ENCODE results near the gene SLC49A4. TPM values are rescaled to one million over a fixed set of nuclear protein-coding genes. Genes with fewer than 3 reads are reported as not detected.

Gene SLC49A4
- polyA plus RNA-seq, 2 of the 4 experiments (the other 2 are of a cell fraction), result 11.1 to 16.2 TPM

DNA sequence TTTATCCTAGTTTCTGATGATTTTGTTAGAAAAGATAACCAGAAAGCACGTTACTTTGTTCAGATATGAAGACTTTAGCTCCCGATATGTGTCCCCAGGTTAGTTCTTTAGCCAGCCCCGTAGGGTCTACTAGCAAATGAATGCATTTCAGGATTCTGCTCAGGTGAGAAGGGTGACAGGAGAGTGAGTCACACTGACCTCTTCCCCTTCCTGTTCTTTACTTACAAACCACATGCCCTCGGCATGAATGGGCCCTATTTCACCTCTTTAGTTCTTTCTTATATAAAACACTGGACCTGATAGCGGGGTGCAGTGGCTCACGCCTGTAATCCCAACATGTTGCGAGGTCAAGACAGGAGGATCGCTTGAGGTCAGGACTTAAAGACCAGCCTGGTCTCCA is 98.4 kb downstream of the SLC49A4 start:
- CTCF ChIA-PET, result no interaction called here
- WGBS (ENCODE audit: missing lambda C conversion rate), result 77% methylated on average over 8 of the region's 8 CpGs
- H3K4me2 ChIP-seq, result no peak overlapping the region
- H3K4me3 ChIP-seq, result no peak overlapping the region
- H3K9me3 ChIP-seq, result no peaks in the 10 kb centered on the region
- H3K27ac ChIP-seq, result no peak overlapping the region
- no peaks in the 10 kb centered on the region for H3K4me1 ChIP-seq
- ATAC-seq, result no peak
- FAIRE-seq, result no peak
- POLR2A ChIA-PET, result no interaction called here
- no peak for DNase-seq (ENCODE audit: low read depth in 1 of 2, low spot score in 1 of 2)
- TF ChIP-seq FOSB (CRISPR knock-in tag; IDR thresholded peaks at IDR 0.05), result no peak
- TF ChIP-seq, protein P1, sequence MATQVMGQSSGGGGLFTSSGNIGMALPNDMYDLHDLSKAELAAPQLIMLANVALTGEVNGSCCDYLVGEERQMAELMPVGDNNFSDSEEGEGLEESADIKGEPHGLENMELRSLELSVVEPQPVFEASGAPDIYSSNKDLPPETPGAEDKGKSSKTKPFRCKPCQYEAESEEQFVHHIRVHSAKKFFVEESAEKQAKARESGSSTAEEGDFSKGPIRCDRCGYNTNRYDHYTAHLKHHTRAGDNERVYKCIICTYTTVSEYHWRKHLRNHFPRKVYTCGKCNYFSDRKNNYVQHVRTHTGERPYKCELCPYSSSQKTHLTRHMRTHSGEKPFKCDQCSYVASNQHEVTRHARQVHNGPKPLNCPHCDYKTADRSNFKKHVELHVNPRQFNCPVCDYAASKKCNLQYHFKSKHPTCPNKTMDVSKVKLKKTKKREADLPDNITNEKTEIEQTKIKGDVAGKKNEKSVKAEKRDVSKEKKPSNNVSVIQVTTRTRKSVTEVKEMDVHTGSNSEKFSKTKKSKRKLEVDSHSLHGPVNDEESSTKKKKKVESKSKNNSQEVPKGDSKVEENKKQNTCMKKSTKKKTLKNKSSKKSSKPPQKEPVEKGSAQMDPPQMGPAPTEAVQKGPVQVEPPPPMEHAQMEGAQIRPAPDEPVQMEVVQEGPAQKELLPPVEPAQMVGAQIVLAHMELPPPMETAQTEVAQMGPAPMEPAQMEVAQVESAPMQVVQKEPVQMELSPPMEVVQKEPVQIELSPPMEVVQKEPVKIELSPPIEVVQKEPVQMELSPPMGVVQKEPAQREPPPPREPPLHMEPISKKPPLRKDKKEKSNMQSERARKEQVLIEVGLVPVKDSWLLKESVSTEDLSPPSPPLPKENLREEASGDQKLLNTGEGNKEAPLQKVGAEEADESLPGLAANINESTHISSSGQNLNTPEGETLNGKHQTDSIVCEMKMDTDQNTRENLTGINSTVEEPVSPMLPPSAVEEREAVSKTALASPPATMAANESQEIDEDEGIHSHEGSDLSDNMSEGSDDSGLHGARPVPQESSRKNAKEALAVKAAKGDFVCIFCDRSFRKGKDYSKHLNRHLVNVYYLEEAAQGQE (IDR thresholded peaks at IDR 0.05), result no peak
- no peak for TF ChIP-seq SREBF2 (IDR thresholded peaks at IDR 0.05)
- no peak for TF ChIP-seq MAZ (IDR thresholded peaks at IDR 0.05; ENCODE audit: borderline replicate concordance, low read depth, low read length)
- TF ChIP-seq RARB (CRISPR knock-in tag; IDR thresholded peaks at IDR 0.05), result no peak
- TF ChIP-seq, protein P2, sequence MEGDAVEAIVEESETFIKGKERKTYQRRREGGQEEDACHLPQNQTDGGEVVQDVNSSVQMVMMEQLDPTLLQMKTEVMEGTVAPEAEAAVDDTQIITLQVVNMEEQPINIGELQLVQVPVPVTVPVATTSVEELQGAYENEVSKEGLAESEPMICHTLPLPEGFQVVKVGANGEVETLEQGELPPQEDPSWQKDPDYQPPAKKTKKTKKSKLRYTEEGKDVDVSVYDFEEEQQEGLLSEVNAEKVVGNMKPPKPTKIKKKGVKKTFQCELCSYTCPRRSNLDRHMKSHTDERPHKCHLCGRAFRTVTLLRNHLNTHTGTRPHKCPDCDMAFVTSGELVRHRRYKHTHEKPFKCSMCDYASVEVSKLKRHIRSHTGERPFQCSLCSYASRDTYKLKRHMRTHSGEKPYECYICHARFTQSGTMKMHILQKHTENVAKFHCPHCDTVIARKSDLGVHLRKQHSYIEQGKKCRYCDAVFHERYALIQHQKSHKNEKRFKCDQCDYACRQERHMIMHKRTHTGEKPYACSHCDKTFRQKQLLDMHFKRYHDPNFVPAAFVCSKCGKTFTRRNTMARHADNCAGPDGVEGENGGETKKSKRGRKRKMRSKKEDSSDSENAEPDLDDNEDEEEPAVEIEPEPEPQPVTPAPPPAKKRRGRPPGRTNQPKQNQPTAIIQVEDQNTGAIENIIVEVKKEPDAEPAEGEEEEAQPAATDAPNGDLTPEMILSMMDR (IDR thresholded peaks at IDR 0.05), result no peak

DNA sequence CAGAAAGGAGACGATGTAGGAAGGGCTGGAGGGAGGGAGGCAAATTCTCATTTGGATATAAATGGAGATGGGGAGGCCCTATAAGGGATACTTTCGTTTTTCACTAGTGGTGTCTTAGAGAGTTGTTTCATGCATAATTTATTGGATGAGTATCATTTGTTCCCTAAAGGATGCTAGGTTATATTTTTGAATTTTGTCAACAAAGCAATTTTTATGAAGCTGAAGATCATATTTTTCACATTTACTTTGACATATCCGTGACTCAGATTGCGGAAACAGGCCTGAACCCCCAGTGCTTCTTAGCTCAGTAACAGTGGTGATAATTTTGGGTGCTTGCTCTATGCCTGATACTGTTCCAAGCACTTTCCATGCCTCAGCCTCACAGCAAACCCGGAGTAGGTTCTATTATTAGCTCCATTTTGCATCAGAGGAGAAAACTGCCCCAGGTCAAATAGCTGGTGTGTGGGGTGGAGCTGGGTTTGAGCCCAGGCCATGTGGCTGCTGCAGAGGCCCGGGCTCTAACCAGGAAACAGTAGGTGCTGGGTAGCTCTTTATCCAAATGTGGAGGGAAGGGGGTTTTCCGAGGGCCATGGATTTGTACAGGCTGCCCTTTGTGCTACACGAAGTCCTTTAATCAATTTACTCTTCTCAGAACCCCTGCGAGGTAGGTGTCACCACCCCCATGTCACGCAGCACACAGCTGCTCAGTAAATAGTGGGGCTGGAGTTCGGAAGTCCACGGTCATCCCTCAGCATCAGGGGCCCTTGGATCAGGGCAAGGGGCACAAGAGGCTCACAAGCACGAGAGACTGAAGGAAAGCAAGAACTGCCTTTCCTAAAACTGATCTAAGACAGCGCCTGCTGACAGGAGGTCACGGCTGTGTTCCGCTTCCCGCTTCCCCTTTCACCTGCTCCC is 99.1 kb downstream of the SLC49A4 start:
- POLR2A ChIA-PET, result no interaction called here

DNA sequence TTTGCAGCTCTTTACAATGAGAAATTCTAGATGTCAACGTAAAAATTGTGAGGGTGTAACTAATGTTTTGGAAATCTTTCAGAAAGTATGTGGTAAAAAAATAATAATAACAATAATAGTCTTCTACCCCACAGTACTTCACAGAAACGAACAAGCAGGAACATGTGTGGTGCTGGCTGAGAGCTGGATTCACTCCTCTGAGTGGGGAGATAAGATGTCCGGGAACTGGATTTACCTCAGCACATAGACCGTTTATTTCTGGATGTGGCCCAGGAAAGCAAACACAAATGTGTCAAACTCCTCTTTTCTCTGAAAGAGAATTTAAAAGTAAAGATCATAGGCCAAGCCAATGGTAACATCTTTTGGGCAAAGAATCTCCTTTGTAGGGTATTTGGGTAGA is 103.4 kb downstream of the SLC49A4 start:
- peaks cover 5% of the 10 kb centered on the region; the same call in 1 of the 3 replicates for H3K4me1 ChIP-seq
- POLR2A ChIA-PET, result no interaction called here
- no peak overlapping the region for H3K4me2 ChIP-seq
- ATAC-seq, result no peak
- no peak for TF ChIP-seq NFE2L2 (conservative IDR thresholded peaks at IDR 0.05; ENCODE audit: low read length)
- TF ChIP-seq TP53 (CRISPR knock-in tag; IDR thresholded peaks at IDR 0.05), result no peak
- no peak for TF ChIP-seq HEYL (CRISPR knock-in tag; IDR thresholded peaks at IDR 0.05)
- no peak for DNase-seq (ENCODE audit: low read depth in 1 of 2, low spot score in 1 of 2)
- 47% methylated on average over 4 of the region's 4 CpGs for WGBS (ENCODE audit: missing lambda C conversion rate)
- no peaks in the 10 kb centered on the region for H3K9me3 ChIP-seq
- H3K4me3 ChIP-seq, result no peak overlapping the region
- no peak overlapping the region for H3K27ac ChIP-seq
- no peak for FAIRE-seq
- CTCF ChIA-PET, result interaction anchor here (0.8 to 1.1 kb wide), 3 partner anchors 12 to 45 kb away, joined by 3 to 4 read pairs (median 4); no protein-coding TSS in a partner anchor

More for the DNA sequence above, 99.1 kb downstream of the SLC49A4 start:
- FAIRE-seq (no peak), DNase-seq (ENCODE audit: low read depth in 1 of 2, low spot score in 1 of 2) (no peak), ATAC-seq (peak in 1 of 2 experiments; percentile 52; a peak in 3 of 6 replicates)
- Histone ChIP-seq H3K4me3 (no peak overlapping the region), H3K9me3 (no peaks in the 10 kb centered on the region), H3K27ac (no peak overlapping the region), H3K4me2 (no peak overlapping the region), H3K4me1 (no peaks in the 10 kb centered on the region)
- peak; percentile 86 for TF ChIP-seq MAFK (IDR thresholded peaks at IDR 0.05; ENCODE audit: partially characterized antibody)
- TF ChIP-seq, protein P3, sequence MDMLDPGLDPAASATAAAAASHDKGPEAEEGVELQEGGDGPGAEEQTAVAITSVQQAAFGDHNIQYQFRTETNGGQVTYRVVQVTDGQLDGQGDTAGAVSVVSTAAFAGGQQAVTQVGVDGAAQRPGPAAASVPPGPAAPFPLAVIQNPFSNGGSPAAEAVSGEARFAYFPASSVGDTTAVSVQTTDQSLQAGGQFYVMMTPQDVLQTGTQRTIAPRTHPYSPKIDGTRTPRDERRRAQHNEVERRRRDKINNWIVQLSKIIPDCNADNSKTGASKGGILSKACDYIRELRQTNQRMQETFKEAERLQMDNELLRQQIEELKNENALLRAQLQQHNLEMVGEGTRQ (IDR thresholded peaks at IDR 0.05), result no peak
- WGBS (ENCODE audit: missing lambda C conversion rate), result 71% methylated on average over 17 of the region's 17 CpGs
- CTCF ChIA-PET, result no interaction called here

Data from A549 (cell line).